IMR-90 (cell line): ENCODE data around the gene RNH1.
"Not testable (repeated sequence)": the region's sequence is repeated elsewhere in the genome, so short reads cannot be mapped to it uniquely, and the experiment has no call there.

Experiments
- MXI1 ChIP-seq: IDR thresholded peaks from 2 replicates; pipeline ENCODE4 v1.6.1; 2012; ENCODE audit warnings: low read depth, mild to moderate bottlenecking, low read length, moderate library complexity, borderline replicate concordance
- TF ChIP-seq, protein P1 (sequence below): conservative IDR thresholded peaks from 2 replicates; pipeline ENCODE4 v1.5.1; 2012; ENCODE audit warnings: mild to moderate bottlenecking, low read depth, low read length, improper control_type of control experiment

DNA sequence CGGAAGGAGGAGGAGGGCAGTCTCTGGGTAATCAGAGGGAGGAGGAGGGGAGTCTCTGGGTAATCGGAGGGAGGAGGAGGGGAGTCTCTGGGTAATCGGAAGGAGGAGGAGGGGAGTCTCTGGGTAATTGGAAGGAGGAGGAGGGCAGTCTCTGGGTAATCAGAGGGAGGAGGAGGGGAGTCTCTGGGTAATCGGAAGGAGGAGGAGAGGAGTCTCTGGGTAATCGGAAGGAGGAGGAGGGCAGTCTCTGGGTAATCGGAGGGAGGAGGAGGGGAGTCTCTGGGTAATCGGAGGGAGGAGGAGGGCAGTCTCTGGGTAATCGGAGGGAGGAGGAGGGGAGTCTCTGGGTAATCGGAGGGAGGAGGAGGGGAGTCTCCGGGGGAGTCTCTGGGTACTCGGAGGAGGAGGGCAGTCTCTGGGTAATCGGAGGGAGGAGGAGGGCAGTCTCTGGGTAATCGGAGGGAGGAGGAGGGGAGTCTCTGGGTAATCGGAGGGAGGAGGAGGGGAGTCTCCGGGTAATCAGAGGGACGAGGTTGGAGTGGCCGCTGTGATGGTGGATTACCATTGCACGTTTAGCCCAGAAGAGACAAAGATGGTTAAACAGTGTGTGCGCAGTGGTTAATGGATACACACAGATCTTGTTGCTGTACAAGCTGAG, 37.9 kb downstream of the RNH1 start:
- not testable (repeated sequence) for TF ChIP-seq MXI1
- TF ChIP-seq, protein P1, sequence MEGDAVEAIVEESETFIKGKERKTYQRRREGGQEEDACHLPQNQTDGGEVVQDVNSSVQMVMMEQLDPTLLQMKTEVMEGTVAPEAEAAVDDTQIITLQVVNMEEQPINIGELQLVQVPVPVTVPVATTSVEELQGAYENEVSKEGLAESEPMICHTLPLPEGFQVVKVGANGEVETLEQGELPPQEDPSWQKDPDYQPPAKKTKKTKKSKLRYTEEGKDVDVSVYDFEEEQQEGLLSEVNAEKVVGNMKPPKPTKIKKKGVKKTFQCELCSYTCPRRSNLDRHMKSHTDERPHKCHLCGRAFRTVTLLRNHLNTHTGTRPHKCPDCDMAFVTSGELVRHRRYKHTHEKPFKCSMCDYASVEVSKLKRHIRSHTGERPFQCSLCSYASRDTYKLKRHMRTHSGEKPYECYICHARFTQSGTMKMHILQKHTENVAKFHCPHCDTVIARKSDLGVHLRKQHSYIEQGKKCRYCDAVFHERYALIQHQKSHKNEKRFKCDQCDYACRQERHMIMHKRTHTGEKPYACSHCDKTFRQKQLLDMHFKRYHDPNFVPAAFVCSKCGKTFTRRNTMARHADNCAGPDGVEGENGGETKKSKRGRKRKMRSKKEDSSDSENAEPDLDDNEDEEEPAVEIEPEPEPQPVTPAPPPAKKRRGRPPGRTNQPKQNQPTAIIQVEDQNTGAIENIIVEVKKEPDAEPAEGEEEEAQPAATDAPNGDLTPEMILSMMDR: not testable (repeated sequence)
